PC-9 (cell line): ENCODE data around the gene TMEM117. TPM values are rescaled to one million over a fixed set of nuclear protein-coding genes. Genes with fewer than 3 reads are reported as not detected.
A peak's percentile ranks its signal among the peaks of the same experiment; 100 is the strongest.

Experiments used
- Bru-seq: library from RNA; stranded (reverse); fragments of 400-500 nt; gene quantifications from one replicate; lab custom pipeline; 2021; lab: Mats Ljungman, UMichigan
- BruChase-seq, 2 experiments: library from RNA; stranded (reverse); fragments of 400-500 nt; gene quantifications; one replicate each; lab custom pipeline; 2021; lab: Mats Ljungman, UMichigan
- BruUV-seq: library from RNA; stranded (reverse); fragments of 400-500 nt; replicated peaks from 2 replicates; lab custom pipeline; 2021; lab: Mats Ljungman, UMichigan
- CTCF ChIA-PET: fragments of 300-600 bp; sonication (Branson Sonifier 250); formaldehyde crosslinking; loops from one replicate; lab custom pipeline; 2022; ENCODE audit warnings: antibody characterized with exemption; lab: Charles Lee
- POLR2A ChIA-PET: fragments of 300-600 bp; sonication (Branson Sonifier 250); formaldehyde crosslinking; loops from one replicate; lab custom pipeline; 2022; ENCODE audit warnings: antibody characterized with exemption; ENCODE audit not compliant: unreplicated experiment; lab: Charles Lee
- DNase-seq, 2 experiments: peaks; one replicate each; pipeline versions ENCODE4 v3.0.0 to v3.0.0-alpha.2; 2015 to 2022; ENCODE audit warnings: mixed read lengths in 1 of 2
- H2AFZ ChIP-seq: fragments of 200-600 bp; sonication (generic); 2 replicates; pipeline ENCODE4 v1.8.1; 2017; ENCODE audit warnings: antibody characterized with exemption
- H3F3A ChIP-seq: fragments of 200-600 bp; sonication (generic); 2 replicates; pipeline ENCODE4 v1.8.1; 2017; ENCODE audit warnings: antibody characterized with exemption, mild to moderate bottlenecking, low read depth; ENCODE audit not compliant: insufficient read depth
- H3K27ac ChIP-seq: fragments of 200-600 bp; sonication (generic); 2 replicates; pipeline ENCODE4 v1.6.1; 2016; ENCODE audit warnings: mixed run types
- H3K27me3 ChIP-seq: fragments of 200-600 bp; sonication (generic); 2 replicates; pipeline ENCODE4 v1.6.1; 2016; ENCODE audit warnings: low read depth, mixed run types; ENCODE audit not compliant: insufficient read depth
- H3K36me3 ChIP-seq: fragments of 200-600 bp; sonication (generic); 2 replicates; pipeline ENCODE4 v1.6.1; 2016; ENCODE audit warnings: low read depth, mixed run types
- H3K4me1 ChIP-seq: fragments of 200-600 bp; sonication (generic); replicated peaks from 2 replicates; pipeline ENCODE4 v1.6.1; 2016; ENCODE audit warnings: mixed run types; ENCODE audit not compliant: insufficient read depth
- H3K4me2 ChIP-seq: fragments of 200-600 bp; sonication (generic); 2 replicates; pipeline ENCODE4 v1.6.1; 2017; ENCODE audit warnings: mixed run types
- H3K4me3 ChIP-seq: fragments of 200-600 bp; sonication (generic); 2 replicates; pipeline ENCODE4 v1.6.1; 2016; ENCODE audit warnings: mixed run types
- H3K79me2 ChIP-seq: fragments of 200-600 bp; sonication (generic); 2 replicates; pipeline ENCODE4 v1.6.1; 2017; ENCODE audit warnings: low read depth, mixed run types
- H3K9me2 ChIP-seq: fragments of 200-600 bp; sonication (generic); 2 replicates; pipeline ENCODE4 v1.8.1; 2017; ENCODE audit warnings: mild to moderate bottlenecking; ENCODE audit not compliant: insufficient read depth
- H3K9me3 ChIP-seq: fragments of 200-600 bp; sonication (generic); 2 replicates; pipeline ENCODE4 v1.8.1; 2016; ENCODE audit warnings: low read depth; ENCODE audit not compliant: insufficient read depth
- H4K20me1 ChIP-seq: fragments of 200-600 bp; sonication (generic); 2 replicates; pipeline ENCODE4 v1.8.1; 2017; ENCODE audit not compliant: insufficient read depth
- CTCF ChIP-seq: fragments of 200-600 bp; sonication (generic); conservative IDR thresholded peaks from 2 replicates; pipeline ENCODE4 v1.6.1; 2017; ENCODE audit warnings: mixed run types, antibody characterized with exemption, mild to moderate bottlenecking, moderate library complexity
- EZH2 ChIP-seq: fragments of 200-600 bp; sonication (generic); IDR thresholded peaks from 2 replicates; pipeline ENCODE4 v1.8.0; 2017; ENCODE audit warnings: antibody characterized with exemption, low read depth
- intact Hi-C: fragments of 100-400 bp; cut with micrococcal nuclease; formaldehyde crosslinking; loops from one replicate; pipeline ENCODE4 v1.10.0; 2022; ENCODE audit not compliant: unreplicated experiment
- long read RNA-seq: library from polyadenylated mRNA; stranded (forward); transcript quantifications from one replicate; pipeline ENCODE4 v2.0.0, GENCODE V29; 2022
- total RNA-seq: library from RNA; stranded (reverse); gene quantifications from 2 replicates; pipeline ENCODE4 v1.2.3, GENCODE V29; 2021

The TMEM117 gene
- total RNA-seq (2.0 and 3.2 TPM in 2 replicates), Bru-seq, nascent RNA (percentile 44 among the genes with signal in this experiment), BruChase-seq, experiment 1, labeled RNA remaining after a 2-hour chase (percentile 44 among the genes with signal in this experiment), BruChase-seq, experiment 2, labeled RNA remaining after a 6-hour chase (percentile 34 among the genes with signal in this experiment)
- long read RNA-seq, partial matches to known transcripts = 0 of 5 reads
- long read RNA-seq, other reads (novel, unspliced or antisense) = 1 of 5 reads

GRCh38 chr12:43835656-43836474, at the start of gene TMEM117:
Gene TMEM117 (plus strand): TSS chr12:43836081.
- 0 out of 2 replicates have a peak, but pooled peaks cover 6% of the 10 kb centered on the region for H3K4me1 ChIP-seq
- POLR2A ChIA-PET = interaction anchor here (0.5 to 0.7 kb wide), 2 partner anchors 30 to 33 kb away, joined by 3 to 4 read pairs; no protein-coding TSS in a partner anchor
- peak in 1 of 2 experiments; percentile 51 for DNase-seq
- peak within 1 kb of the TSS; percentile 83 for H3K4me2 ChIP-seq
- intact Hi-C loops = no loop called here
- H3K9me3 ChIP-seq = no peaks in the 10 kb centered on the region
- H3K9me2 ChIP-seq = no peaks in the 10 kb centered on the region
- no peaks in the 10 kb centered on the region for H4K20me1 ChIP-seq
- no TSS peak for BruUV-seq
- peak within 1 kb of the TSS; percentile 80 for H3K4me3 ChIP-seq
- H3K27me3 ChIP-seq = no peaks in the 10 kb centered on the region
- peak within 1 kb of the TSS; percentile 91 for H2AFZ ChIP-seq
- CTCF ChIA-PET = interaction anchor here (0.6 to 0.7 kb wide), 3 partner anchors 49 to 1816 kb away, joined by 3 to 4 read pairs (median 4); no protein-coding TSS in a partner anchor
- no peak within 1 kb of the TSS for H3K27ac ChIP-seq
- H3F3A ChIP-seq = no peaks in the 10 kb centered on the region; the same call in 1 of the 2 replicates
- H3K79me2 ChIP-seq = no peaks in the 10 kb centered on the region
- no peaks in the 10 kb centered on the region for H3K36me3 ChIP-seq
- TF ChIP-seq CTCF (no peak), EZH2 (no peak)

GRCh38 chr12:43786899-43787693, 48.8 kb upstream of the TMEM117 start:
- peak in 1 of 2 experiments; percentile 44 for DNase-seq
- no peak overlapping the region for H3K4me3 ChIP-seq
- ChIA-PET CTCF (no interaction called here), POLR2A (interaction anchor here (0.6 kb wide), 1 partner anchor 19 kb away, joined by 3 read pairs; the partner anchor contains the start of gene TWF1)
- no peak overlapping the region for H3K27ac ChIP-seq
- H3K79me2 ChIP-seq = no peaks in the 10 kb centered on the region
- no peaks in the 10 kb centered on the region for H3K4me1 ChIP-seq
- H3K27me3 ChIP-seq = no peaks in the 10 kb centered on the region
- H4K20me1 ChIP-seq = no peaks in the 10 kb centered on the region
- no TSS peak for BruUV-seq
- H3K9me3 ChIP-seq = no peaks in the 10 kb centered on the region
- H3K36me3 ChIP-seq = no peaks in the 10 kb centered on the region
- no peak for TF ChIP-seq EZH2
- no peak for TF ChIP-seq CTCF
- intact Hi-C loops = no loop called here
- H3K4me2 ChIP-seq = no peak overlapping the region
- no peak overlapping the region for H2AFZ ChIP-seq
- no peaks in the 10 kb centered on the region for H3K9me2 ChIP-seq
- no peaks in the 10 kb centered on the region for H3F3A ChIP-seq

- Histone ChIP-seq H3K4me2 (no peak overlapping the region), H3K9me3 (no peaks in the 10 kb centered on the region; the same call in 1 of the 2 replicates), H3K4me3 (no peak overlapping the region), H3K9me2 (no peaks in the 10 kb centered on the region), H3K79me2 (no peaks in the 10 kb centered on the region), H2AFZ (no peak overlapping the region), H3K4me1 (no peaks in the 10 kb centered on the region), H3K36me3 (no peaks in the 10 kb centered on the region; the same call in 1 of the 2 replicates), H3K27me3 (no peaks in the 10 kb centered on the region), H3F3A (peaks cover 16% of the 10 kb centered on the region), H4K20me1 (no peaks in the 10 kb centered on the region), H3K27ac (no peak overlapping the region)
- no TSS peak for BruUV-seq
- TF ChIP-seq EZH2 (no peak), CTCF (no peak)
- intact Hi-C loops = no loop called here
- POLR2A ChIA-PET = no interaction called here
- CTCF ChIA-PET = no interaction called here
- no peak for DNase-seq
Observed at GRCh38 chr12:43789941-43790340, 45.9 kb upstream of the TMEM117 start.
